Activated effector memory CD4-positive, alpha-beta T cell treated with anti-CD3 and anti-CD28 coated beads, Interleukin-2, amount 50 U/mL, for 16 hours (primary cell): ENCODE results near the gene KIF5C.
"Not testable (repeated sequence)": the region's sequence is repeated elsewhere in the genome, so short reads cannot be mapped to it uniquely, and the experiment has no call there.

ENCODE experiments used
- DNase-seq: peaks from one replicate; pipeline ENCODE4 v3.0.0-alpha.2; 2020

The KIF5C gene

GRCh38 chr2:148874868-148875341 lies at the start of gene KIF5C:
Gene KIF5C (plus strand): TSS chr2:148875227. CDS start chr2:148875618, 391 bp downstream.
- DNase-seq: peak; percentile 94

DNA sequence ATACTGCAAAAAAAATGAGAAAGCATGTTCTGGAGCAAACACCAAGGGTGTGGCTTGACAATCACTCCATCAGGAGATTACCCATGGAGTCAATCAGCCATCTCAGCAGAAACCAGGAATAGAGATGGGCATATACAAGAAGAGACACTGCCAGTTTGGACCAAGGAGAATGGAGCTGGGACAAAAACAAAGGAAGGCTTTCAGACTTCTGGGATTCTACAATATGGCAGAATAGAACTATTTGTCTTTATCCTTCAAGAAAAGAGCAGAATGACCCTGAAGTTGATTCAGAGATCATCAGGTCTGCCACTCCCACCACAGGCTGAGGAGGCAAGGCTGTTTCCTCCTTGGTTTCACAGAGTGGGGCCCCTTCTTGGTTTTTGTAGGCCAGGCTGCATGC lies 48.2 kb upstream of the KIF5C start:
- no peak for DNase-seq

- DNase-seq: no peak
Observed at GRCh38 chr2:148828941-148829340, 46.1 kb upstream of the KIF5C start.

GRCh38 chr2:148829618-148830017 lies 45.4 kb upstream of the KIF5C start:
- DNase-seq: no peak

- DNase-seq: no peak
Observed at GRCh38 chr2:148832637-148833036, 42.4 kb upstream of the KIF5C start.

GRCh38 chr2:148842050-148842449 lies 33.0 kb upstream of the KIF5C start:
- DNase-seq: no peak

- DNase-seq: no peak
Observed at GRCh38 chr2:148848146-148848545, 26.9 kb upstream of the KIF5C start.

GRCh38 chr2:148853458-148853857 lies 21.6 kb upstream of the KIF5C start:
- no peak for DNase-seq

DNA sequence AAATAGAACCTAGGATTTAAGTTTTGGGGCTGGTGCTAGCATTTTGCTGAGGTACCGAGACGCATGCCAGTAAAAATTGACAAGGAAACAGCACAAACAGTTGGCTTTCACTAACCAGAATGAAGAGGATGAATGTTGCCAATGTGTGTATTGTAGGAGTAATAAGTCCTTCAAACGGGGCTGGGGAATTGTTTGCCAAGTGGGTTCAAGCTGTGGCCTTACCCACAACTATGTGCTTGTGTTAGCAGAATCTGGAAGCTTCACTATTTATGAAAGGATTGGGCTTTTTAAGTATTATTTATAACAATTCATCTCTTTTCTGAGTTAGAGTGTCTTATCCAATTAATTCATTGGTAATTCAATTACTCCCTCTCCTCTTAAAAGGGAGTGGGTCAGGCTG lies 15.0 kb upstream of the KIF5C start:
- DNase-seq: no peak

DNA sequence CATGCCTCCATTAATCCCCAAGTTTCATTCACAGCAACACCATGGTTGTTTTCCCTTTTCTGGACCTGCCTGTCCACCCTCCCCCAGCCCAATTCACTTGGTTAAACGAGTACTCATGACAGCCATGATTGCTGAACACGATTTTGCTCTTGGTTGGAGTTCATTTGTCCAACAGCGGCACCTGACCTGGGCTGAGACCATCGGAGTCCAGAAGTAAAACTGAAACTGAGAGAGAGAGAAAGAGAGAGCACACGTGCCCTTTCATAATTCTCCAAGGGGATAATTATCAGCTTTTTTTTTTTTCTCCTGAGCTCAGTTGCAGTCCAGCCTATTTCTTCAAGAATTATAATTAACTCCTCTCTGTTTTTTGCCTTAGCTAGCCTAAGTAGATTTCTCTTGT lies 13.7 kb upstream of the KIF5C start:
- no peak for DNase-seq

GRCh38 chr2:148862478-148862877 lies 12.5 kb upstream of the KIF5C start:
- DNase-seq: not testable (repeated sequence)

GRCh38 chr2:148865512-148865911 lies 9.5 kb upstream of the KIF5C start:
- no peak for DNase-seq

- no peak for DNase-seq
Observed at GRCh38 chr2:148866091-148866490, 8.9 kb upstream of the KIF5C start.

- no peak for DNase-seq
Observed at GRCh38 chr2:148867079-148867769, 7.8 kb upstream of the KIF5C start.

DNA sequence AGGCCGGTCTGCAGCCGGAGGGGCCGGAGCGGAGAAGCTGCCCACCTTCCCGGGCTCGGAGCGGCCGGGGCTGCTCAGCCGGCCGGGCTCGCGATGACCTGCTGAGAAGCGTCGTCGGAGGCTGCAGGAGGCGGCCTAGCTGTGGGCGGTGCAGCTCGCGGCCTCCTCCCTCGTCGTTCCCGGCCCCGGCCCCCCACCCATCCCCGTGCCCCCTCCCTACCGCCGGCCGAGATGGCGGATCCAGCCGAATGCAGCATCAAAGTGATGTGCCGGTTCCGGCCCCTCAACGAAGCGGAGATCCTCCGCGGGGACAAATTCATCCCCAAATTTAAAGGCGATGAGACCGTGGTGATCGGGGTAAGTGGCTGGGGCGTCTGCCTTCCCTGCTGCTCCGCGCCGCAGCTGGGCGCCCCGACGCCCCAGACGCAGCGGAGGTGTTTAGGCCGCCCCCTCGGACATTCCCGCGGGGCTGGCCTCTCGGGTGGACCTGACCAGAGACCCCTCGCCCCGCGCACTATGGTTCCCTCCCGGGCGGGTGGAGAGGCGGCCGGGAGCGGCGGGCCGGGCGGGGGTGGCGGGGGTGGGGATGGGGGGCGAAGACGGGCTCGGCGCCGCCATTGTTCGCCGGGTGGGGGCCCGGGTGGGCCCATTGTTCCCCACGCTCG lies 492 bp downstream of the KIF5C start:
- peak; percentile 64 for DNase-seq

DNA sequence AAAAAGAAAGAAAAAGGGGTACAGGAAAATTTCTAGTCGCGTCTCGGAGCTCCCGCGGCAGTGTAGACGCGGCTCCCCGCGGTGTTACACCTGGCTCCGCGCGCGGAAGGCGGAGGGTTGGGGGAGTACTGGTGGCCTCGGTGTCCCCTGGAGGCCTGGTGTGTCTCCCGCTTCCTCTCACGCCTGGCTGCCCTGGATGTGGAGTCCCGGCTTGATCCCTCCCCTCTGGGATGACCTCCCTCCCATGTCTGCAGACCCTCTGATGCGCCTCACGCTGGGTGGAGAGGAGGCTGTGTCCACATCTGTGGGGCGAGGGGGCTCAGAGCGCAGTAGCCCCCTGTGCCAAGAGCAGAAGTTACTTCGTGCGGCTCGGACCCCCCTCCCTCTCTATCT lies 1.2 kb downstream of the KIF5C start:
- DNase-seq: peak; percentile 64

DNA sequence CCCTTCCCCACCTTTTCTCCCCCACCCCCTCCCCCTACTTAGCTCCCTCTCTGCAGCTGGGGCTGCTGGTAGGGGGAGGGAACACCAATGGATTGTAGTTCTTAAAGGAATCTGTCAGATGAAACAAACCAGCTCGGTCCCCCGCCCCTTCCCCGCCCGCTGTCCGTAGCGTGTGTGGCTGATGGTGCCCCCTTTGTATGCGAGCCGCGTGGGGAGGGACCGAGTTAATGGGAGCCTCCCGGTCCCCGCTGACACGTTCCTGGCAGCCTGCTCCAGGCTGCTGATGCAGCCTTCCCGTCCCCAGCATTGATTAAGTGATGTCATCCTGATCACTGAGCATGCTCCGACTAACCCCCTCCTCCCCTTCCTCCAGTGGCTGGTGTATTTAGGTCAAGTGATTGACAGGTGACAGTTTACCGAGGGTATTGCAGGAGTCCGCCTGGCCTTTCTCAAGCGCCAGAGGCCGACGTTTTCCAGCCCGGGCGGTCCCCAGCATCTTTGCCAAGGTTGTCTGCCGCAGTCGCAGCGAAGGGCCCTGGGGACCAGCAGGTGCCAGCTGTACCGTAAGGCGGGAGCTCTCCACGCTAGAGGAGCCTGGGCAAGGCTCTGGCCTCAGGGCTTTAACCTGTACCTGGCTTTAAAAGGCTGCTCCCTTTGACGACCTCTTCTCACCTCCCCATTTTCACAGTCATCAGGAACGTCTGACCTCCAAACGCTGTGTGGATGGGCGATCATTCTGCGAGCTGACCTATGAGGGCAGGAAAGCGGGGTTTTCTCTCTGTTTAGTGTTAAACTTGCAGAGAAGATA lies 1.8 kb downstream of the KIF5C start:
- DNase-seq: peak; percentile 81

GRCh38 chr2:148877403-148877740 lies 2.3 kb downstream of the KIF5C start:
- no peak for DNase-seq

GRCh38 chr2:148880636-148881035 lies 5.6 kb downstream of the KIF5C start:
- no peak for DNase-seq

DNA sequence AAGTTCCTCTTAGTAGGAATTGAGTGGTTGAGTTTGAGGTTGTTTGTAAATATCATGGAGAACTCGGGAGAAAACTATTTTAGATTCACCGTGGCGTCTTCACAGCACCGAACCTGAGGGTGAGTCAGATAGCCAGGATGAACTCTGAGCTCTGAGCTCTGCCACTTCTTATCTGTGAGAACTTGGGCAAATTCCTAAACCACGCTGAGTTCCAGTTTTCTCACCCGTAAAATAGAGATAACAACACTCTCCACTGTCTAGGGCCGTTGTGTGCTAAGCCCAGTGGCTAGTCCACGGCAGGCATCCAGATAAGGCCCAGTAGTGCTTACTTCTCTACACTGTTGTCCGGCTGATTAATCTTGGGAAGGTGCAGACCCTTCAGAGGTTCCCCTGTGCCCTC lies 7.0 kb downstream of the KIF5C start:
- DNase-seq: no peak

GRCh38 chr2:148885209-148885608 lies 10.2 kb downstream of the KIF5C start:
- no peak for DNase-seq

- no peak for DNase-seq
Observed at GRCh38 chr2:148885988-148886387, 11.0 kb downstream of the KIF5C start.

- DNase-seq: no peak
Observed at GRCh38 chr2:148887350-148888002, 12.4 kb downstream of the KIF5C start.
